SKM-1 (cell line): ENCODE measurements around the gene C2CD2L.
A peak's percentile ranks its signal among the peaks of the same experiment; 100 is the strongest.
"Not testable (repeated sequence)": the region's sequence is repeated elsewhere in the genome, so short reads cannot be mapped to it uniquely, and the experiment has no call there.

Experiments
- DNase-seq: peaks from one replicate; lab custom pipeline; 2025; ENCODE audit not compliant: unreplicated experiment; lab: John Stamatoyannopoulos, UW

The C2CD2L gene

DNA sequence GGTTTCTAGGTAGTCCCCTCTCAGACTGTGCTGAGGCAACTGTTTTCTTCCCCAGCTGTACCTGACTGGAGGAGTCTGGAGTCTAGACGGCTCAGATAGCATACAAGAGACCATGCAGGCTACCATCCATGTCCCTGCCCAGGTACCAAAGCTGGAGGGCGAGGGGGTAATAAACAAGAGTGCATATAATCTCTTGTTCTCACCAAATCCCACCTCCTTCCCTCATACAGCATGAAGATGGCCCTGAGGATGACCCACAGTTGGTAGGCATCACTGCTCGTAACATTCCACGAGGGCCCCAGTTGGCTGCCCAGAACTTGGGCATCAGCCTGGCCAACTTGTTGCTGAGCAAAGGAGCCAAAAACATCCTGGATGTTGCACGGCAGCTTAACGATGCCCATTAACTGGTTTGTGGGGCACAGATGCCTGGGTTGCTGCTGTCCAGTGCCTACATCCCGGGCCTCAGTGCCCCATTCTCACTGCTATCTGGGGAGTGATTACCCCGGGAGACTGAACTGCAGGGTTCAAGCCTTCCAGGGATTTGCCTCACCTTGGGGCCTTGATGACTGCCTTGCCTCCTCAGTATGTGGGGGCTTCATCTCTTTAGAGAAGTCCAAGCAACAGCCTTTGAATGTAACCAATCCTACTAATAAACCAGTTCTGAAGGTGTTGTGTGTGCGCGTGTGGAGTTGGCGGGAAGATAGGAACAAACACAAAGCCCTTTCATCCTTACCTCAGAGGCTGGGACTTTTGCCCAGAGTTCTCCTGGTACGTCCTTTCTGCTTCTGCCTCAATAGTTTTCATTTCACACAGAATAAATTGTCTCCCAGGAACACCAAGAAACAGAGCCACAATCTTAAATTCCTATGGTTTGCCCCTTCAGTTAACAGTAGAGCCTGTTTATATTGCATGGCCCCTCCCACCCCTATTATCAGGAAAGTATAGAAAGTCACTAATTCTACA, 14.0 kb upstream of the C2CD2L start:
- no peak for DNase-seq

DNA sequence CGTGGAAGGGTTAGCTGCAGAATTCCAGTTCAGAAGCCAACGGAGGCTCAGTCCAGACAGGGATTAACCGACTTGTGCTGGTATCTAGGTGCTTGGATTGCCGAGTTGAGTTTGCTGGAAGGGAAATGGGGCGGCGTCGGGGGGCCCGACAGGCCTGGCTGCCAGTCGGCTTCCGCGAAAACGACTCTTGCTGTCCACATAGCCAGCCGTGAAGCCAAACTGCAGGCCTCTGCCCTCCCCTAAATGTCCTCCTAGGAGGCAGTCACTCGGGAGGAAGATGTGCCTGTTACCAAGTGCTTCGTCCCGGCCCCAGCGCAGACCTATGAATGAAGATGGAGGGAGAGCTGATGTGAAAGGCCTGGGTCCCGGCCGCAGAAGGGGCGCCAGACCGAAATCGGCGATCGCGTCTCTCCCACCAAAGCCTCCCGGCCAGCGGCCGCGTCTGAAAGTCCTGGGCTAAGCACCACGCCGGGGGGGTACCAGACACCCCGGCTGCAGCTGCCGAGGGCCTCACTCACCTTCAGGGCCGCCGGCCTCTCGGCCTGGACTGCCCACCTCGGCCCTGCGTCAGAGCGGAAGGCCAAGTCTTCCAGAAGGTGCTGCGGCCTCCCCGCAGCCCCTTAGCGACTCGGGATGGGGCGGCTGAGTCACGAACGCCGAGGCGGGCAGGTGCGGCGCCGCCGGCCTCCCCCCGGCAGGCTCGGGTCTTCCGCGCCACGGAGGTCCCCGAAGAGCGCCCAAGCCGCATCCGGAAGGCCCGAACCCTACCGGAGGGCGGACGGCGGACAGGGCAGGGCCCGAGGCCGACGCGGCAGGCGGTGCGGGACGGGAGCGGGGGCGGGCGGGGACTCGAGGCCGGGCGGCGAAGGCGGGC, 13.0 kb upstream of the C2CD2L start:
- DNase-seq, result no peak

DNA sequence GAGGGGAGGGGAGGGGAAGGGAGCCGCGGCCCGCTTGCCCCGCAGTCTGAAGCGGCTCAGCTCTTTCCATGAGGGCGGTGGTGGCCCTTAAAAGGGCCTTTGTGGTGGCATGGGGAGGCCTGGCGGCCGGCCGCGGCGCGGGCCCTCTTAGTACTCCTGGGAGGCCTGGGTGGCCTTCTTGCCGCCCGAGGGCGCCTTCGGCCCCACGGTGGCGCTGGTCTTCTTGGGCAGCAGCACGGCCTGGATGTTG, 12.4 kb upstream of the C2CD2L start:
- DNase-seq, result peak; percentile 24

DNA sequence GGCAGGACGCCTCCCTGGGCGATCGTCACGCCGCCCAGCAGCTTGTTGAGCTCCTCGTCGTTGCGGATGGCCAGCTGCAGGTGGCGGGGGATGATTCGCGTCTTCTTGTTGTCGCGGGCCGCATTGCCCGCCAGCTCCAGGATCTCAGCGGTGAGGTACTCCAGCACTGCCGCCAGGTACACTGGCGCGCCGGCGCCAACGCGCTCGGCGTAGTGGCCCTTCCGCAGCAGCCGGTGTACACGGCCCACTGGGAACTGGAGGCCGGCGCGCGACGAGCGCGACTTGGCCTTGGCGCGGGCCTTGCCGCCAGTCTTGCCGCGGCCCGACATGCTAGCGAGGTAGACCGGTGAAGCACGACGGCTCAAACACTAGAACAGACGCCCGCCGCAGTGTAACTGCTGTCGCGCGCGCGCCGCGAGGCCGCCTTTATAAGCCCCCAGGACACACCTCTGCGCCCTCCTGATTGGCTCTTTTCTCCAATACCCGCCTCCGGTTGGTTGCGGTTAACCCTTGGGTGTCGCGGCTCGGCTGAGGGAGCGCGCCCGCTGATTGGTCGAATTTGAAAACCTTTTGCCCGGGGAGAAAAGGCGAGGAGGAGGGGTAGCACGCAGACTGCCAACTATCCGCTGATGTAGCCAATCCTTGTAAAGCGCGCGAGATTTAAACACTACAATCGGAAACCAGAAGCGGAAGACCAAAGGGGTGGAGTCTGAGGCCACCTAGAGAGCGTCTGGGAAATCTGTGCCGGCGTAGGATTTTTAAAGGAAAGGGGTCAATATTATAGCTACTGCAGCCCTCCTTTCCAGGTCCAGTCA, 11.9 kb upstream of the C2CD2L start:
- peak; percentile 97 for DNase-seq

DNA sequence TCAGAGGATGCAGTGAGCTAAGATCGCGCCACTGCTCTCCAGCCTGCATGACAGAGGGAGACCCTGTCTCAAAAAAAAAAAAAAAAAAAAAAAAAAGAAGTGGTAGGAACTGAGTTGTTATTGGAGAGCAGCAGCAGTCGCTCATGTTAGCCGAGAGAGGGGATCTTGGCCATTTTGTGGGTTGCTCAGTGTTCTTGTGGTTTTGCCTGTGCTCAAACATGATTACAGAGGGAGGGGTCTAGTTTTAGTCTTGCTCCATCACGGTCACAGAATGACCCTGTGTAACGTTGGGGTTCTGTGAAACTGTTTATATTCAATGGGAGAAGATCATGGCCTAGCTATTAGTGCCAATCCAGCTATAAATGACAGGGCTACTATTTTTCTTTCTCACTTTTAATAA, 7.4 kb upstream of the C2CD2L start:
- no peak for DNase-seq

DNA sequence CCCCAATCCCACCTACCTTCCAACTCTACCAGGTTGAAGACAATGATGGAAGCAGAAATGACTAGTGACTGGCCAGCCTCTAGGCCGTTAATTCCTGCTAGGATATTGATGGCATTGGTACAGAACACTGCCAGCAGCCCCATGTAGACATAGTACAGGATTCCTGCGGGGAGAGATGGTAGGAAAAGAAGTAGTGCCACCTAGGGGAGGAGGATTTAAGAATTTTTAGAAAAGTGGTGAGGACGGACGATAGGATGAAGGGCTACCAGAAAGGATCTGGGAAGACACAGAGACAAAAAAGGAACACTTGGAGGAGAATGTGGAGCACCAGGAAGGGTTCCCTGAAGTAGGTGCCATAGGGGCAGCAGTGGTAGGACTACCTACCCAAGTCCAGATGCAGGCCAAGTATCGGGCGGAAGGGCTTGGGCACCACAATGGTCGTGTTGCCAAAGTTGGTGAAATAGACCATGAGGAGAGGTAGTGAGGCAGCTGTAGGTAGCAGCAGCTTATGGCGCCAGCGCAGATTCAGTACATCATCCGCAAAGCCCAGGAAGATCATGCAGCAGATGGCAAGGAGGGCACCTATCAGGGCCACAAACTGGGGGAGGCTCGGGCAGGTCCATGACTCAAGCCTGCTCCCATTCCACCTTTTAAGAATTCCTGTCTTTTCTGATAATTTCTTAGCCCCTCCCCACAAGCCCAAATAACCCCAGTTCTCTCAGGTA, 6.7 kb upstream of the C2CD2L start:
- DNase-seq, result no peak

DNA sequence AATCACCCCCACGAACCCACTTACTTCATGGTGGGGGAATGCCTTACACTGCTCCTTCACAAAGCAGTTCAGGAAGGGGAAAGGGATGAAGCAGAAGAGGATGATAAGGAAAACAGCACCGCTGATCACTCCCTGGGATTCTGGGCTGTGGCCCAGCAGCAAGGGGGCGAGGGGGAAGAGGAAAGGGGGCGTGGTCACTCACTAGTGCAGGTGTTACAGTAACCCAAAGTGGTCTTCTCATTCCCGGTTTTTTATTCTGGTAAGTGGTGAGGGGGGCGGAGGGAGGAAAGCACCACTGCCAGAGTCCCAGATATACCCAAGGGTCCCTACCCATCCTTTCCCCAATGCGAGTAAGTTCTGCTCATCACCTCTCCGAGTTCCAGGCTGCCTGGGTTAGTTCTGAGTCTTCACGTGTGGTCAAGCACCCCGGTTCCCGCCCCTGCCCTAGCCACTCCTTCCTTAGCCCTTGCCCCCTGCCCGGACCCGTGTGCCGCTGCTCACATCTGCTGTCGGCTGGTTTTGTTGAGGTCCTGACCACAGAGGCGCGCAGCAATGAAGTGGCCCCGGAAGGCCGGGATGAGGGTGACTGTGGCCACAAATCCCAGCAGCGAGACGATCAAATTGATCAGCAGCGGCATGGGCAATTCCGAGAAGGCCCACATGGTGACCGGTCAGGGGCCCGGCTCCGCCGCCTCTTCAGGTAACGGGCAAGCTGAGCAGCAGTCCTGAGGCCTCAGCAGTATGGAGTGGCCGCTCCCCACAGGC, 6.0 kb upstream of the C2CD2L start:
- DNase-seq, result no peak

DNA sequence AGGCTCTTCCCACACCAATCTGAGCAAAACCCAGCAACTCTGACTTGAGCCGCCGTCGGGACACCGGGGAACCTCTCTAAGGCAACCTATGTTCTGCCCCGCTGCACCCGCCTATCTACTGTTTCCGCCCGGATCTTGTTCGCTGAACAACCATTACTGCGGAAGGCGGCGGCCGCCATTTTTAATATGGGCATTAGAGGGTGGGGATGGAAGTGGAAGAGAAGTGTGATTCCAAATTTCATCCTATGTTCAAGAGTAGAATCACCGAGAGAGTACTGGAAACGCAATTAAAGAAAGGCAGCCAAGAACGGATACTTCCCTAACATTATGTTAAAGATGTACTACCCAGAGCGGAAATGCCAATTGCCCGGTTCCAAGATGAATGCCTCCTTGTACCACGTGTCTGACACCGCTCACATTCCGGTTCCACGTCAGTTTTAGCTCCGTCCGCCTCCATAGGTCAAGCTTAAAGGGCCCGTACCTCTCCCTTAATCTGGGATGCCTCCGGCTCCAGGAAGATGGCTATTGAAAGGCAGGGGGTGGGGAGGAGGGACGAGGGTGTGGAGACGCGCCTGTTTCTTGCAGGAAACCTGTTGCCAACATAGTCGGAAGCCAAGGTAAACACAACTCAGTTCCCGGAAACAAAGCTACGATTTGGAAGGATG, 5.3 kb upstream of the C2CD2L start, which contains the start of gene DPAGT1:
TSS of gene DPAGT1 (minus strand) at position 95 of the 665 bp plus-strand sequence. CDS start 198 bp downstream, outside the sequence.
- DNase-seq, result peak; percentile 95

DNA sequence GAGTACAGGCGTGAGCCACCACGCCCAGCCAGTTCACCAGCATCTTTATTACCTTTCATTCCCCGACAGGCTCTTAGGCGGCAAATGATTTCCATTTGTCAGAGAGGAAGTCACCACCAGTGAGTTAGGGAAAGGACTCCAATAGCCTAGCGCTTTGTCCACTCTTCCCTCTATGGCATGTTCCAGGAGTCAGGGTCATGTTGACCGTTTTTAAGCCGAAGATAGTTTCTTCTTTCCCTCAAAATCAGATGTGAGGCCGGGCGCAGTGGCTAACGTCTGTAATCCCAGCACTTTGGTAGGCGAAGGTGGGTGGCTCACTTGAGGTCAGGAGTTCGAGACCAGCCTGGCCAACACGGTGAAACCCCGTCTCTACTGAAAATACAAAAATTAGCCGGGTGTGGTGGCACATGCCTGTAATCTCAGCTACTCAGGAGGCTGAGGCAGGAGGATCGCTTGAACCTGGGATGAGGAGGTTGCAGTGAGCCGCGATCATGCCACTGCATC, 3.9 kb upstream of the C2CD2L start:
- DNase-seq, result not testable (repeated sequence)

DNA sequence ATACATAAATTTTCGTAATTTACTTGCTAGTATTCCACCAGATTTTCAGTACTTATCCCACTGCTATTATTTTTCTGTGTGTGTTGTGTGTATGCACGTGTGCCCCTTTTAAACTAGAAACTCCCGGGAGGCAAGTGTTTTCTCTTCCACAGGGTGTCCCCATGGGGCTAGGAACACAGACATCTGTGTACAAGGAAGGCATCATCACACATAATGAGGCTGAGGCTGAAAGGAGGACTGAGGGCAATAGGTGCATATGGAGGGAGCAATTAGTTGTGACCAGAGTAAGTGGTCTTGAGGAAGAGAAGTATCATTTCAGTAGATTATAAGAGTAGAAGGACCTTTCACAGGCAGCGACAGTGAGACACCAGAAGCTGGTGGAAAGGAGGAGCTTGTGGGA, 3.4 kb upstream of the C2CD2L start:
- DNase-seq, result no peak

DNA sequence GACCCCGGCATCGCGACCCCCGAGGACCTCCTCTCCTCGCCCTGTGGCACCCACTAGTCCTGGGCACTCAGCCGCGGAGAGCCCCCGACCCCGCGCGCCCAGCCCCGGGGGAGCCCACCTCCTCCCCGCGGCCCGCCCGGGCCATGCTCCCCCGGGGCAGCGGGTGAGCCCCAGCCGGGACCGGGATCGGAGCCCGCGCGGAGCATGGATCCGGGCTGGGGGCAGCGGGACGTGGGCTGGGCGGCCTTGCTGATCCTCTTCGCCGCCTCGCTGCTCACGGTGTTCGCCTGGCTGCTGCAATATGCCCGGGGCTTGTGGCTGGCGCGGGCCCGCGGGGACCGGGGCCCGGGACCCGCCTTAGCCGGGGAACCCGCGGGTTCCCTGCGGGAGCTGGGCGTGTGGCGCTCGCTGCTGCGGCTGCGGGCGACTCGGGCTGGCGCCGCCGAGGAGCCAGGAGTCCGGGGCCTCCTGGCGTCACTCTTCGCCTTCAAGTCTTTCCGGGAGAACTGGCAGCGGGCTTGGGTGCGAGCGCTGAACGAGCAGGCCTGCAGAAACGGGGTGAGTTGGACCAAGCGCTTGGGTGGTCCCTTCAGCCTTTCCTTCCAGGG, 498 bp downstream of the C2CD2L start:
- DNase-seq, result no peak

DNA sequence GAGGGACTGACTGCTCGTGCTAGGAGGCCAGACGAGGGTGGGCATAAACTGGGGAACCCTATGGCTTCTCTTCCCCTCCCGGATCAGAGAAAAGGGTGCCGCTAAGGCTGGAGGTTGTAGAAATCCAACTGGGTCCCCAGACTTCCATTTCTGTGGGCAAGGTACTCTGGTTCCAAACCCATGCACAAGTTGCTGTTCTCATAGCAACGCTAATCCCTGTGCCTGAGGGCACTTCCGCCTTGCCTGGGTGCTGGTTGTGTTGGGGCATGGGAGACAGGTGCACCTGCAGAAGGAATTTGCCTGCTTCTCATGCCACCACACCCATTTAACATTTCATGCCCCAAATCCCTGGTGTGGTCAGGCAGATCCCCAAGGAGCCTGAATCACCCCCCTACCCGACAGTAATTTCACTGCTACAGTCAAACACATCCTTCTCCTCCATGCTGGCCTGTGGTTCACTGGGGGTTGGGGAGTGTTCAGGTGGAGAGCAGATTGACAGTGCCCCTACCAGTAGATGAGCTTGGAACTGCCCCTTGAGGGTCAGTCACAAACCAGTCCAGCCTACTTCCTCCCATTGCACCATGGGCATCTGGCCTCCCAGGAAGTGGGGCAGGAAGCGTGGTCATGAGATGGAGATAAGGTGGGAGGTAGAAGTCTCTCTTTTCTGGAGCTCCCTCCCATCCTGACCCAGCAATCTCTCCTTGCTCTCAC, 1.2 kb downstream of the C2CD2L start:
- DNase-seq, result peak; percentile 47

DNA sequence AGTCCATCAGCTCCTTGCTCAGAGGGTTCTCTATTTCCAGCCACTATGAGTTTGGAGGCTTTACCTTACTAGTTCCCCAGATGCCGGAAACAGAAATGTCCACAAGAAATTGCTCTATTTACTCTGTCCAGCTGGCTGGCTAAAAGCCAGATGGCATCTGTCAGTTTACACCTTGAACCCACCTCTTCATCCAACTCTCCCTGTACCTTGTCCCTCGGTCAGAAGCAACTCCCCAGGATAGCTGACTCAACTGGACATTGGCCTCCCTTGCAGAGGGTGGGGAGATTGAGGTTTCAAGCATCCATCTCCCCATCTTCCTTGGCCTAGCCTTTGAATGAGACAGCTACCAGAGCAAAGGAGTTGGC, 1.7 kb downstream of the C2CD2L start:
- DNase-seq, result no peak

DNA sequence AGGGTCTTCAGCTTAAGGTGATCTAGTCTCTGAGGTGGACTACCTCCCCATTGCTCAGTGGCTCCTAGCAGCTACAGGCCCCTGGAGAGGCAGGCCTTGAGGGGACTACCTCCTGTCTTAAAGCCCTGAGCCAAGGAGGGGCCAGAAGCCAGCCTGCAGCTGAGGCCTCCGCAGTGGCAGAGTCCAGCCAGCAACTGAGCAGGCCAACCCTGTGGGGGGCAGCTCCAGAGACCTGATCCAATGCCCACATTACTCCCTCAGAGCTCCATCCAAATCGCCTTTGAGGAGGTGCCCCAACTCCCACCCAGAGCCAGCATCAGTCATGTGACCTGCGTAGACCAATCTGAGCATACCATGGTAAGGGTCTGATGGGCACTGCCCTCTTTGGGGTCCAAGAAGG, 2.7 kb downstream of the C2CD2L start:
- no peak for DNase-seq

DNA sequence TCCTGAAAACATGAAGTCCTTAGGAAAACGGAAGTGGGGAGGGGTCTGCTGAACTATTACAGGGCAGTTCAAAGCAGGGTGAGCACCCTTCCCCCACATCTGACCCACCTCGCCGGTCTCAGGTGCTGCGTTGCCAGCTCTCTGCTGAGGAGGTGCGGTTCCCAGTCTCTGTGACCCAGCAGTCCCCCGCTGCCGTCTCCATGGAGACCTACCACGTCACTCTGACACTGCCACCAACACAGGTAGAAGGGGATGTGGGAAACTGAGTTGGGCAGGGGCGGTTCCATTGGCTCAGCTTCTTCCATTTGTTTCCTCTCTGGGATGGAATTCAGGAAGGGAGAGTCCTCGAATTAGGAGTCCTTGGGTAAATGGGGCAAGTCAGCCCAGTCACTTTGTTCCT, 3.3 kb downstream of the C2CD2L start:
- no peak for DNase-seq

DNA sequence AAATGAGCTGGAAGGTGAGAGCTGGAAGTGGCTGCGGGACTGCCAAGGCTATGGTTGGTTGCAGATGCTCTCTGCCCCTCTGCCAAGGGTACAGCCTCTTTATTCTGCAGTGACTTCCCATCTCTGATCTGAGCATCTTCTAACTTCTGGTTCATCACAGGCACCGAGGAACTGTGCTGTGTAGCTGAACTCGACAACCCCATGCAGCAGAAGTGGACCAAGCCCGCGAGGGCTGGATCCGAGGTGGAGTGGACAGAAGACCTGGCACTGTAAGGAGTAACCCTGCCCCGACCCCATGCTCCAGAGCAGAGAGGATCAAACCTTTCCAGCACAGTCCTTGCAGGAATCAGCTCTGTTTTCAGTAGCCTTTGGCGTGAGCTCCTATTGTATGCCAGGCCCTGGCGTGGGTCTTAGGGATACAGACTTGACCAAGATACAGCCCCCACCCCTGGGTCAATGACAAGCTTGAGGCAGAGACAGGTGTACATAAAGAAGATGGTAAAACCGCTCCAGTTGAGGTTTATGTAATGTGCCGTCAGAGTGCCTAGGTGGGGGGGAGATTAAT, 4.3 kb downstream of the C2CD2L start:
- no peak for DNase-seq

DNA sequence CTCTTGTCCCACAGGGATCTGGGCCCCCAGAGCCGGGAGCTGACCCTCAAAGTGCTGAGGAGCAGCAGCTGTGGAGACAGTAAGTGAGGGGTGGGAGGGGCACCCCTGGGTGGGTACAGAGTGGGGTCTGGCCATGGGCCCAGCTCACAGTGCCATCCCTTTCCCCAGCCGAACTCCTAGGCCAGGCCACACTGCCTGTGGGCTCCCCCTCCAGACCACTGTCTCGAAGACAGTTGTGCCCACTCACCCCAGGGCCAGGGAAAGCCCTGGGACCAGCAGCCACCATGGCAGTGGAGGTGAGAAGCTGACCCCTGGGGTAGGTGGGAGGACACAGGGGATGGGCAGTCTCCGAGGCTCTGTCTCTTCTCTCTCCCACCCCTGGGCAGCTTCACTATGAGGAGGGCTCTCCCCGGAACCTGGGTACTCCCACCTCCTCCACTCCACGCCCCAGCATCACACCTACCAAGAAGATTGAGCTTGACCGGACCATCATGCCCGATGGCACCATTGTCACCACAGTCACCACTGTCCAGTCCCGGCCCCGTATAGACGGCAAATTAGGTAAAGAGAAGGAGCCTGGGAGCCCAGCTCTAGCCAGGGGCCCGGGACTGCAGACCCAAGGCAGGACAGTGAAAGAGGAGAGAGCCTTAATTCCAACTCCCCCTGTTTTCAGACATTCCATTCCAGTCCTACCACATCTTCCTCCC, 5.3 kb downstream of the C2CD2L start:
- DNase-seq, result no peak
